K562 (cell line): ENCODE measurements around the gene DPP10. TPM values are rescaled to one million over a fixed set of nuclear protein-coding genes. Genes with fewer than 3 reads are reported as not detected.

Experiments used
- ATAC-seq: fragments of 200-7000 bp; cut with Tn5 transposase; 3 replicates; pipeline ENCODE4 v1.9.1; 2020; ENCODE audit warnings: moderate library complexity
- BruUV-seq: library from RNA; stranded (reverse); fragments of 400-500 nt; replicated peaks from 2 replicates; lab custom pipeline; 2021; lab: Mats Ljungman, UMichigan
- CTCF ChIA-PET: fragments of 300-600 bp; formaldehyde crosslinking; extraction: SDS; loops from one replicate; lab custom pipeline; 2021; ENCODE audit warnings: low intra/inter-chr PET ratio; lab: Yijun Ruan, JAX
- POLR2A ChIA-PET: fragments of 300-600, 350-650 bp; sonication (Branson Sonifier 250); formaldehyde crosslinking; extraction: SDS; loops from one replicate; lab custom pipeline; 2021; ENCODE audit warnings: antibody characterized with exemption, inconsistent platforms; lab: Yijun Ruan, JAX
- DNase-seq, 4 experiments: peaks; one replicate each; pipeline versions ENCODE4 v3.0.0 to v3.0.0-alpha.2; 2011 to 2018; ENCODE audit warnings: low spot score in 3 of 4, mixed read lengths in 3 of 4; ENCODE audit errors: extremely low read depth in 1 of 4
- FAIRE-seq: peaks from 2 replicates; lab custom pipeline; 2011; peaks lifted over from hg19 to GRCh38; lab: Jason Lieb, UNC
- H2AFZ ChIP-seq: 2 replicates; pipeline ENCODE4 v1.6.0; 2011; ENCODE audit warnings: low read depth, low read length, control low read depth, inconsistent platforms
- H3K27ac ChIP-seq: fragments of 200-600 bp; 3 replicates; pipeline ENCODE4 v1.8.0; 2011; ENCODE audit warnings: low read depth, mild to moderate bottlenecking, control low read depth, inconsistent platforms, low read length, moderate library complexity, mixed read lengths; ENCODE audit errors: extremely low read depth
- H3K27me3 ChIP-seq, 2 experiments: fragments of 300-600 bp in 1 of 2; 2 replicates in 1 of 2; 3 replicates in 1 of 2; pipeline versions ENCODE4 v1.6.0 to v1.8.0; 2011; ENCODE audit warnings: inconsistent platforms in 2 of 2, low read length in 2 of 2, mild to moderate bottlenecking in 1 of 2, mixed read lengths in 1 of 2, moderate library complexity in 1 of 2; ENCODE audit not compliant: control insufficient read depth in 2 of 2, insufficient read depth in 2 of 2
- H3K36me3 ChIP-seq: fragments of 300-600 bp; 3 replicates; pipeline ENCODE4 v1.8.0; 2011; ENCODE audit warnings: mild to moderate bottlenecking, low read length, inconsistent platforms; ENCODE audit not compliant: control insufficient read depth, insufficient read depth
- H3K4me1 ChIP-seq, 2 experiments: fragments of 200-600 bp in 1 of 2; replicated peaks in 1 of 2; 2 replicates in 1 of 2; 3 replicates in 1 of 2; pipeline versions ENCODE4 v1.5.1 to v1.8.0; 2011; ENCODE audit warnings: inconsistent platforms in 2 of 2, low read length in 2 of 2, mild to moderate bottlenecking in 1 of 2, mixed read lengths in 1 of 2, moderate library complexity in 1 of 2; ENCODE audit not compliant: control insufficient read depth in 2 of 2, insufficient read depth in 2 of 2
- H3K4me2 ChIP-seq: 2 replicates; pipeline ENCODE4 v1.6.1; 2011; ENCODE audit warnings: low read length, control low read depth, inconsistent platforms, mixed read lengths; ENCODE audit not compliant: insufficient read depth
- H3K4me3 ChIP-seq: fragments of 200-600 bp; sonication (generic), shearing (Covaris generic); 2 replicates; pipeline ENCODE4 v1.5.1; 2016; ENCODE audit warnings: control low read depth, inconsistent platforms
- H3K79me2 ChIP-seq: fragments of 200-600 bp; 3 replicates; pipeline ENCODE4 v1.8.0; 2011; ENCODE audit warnings: low read length, inconsistent platforms; ENCODE audit not compliant: control insufficient read depth, insufficient read depth
- H3K9ac ChIP-seq, 2 experiments: 2 replicates each; pipeline versions ENCODE4 v1.6.0 to v1.6.1; 2011; ENCODE audit warnings: low read depth in 2 of 2, low read length in 2 of 2, control low read depth in 1 of 2, inconsistent platforms in 1 of 2, mild to moderate bottlenecking in 1 of 2, mixed read lengths in 1 of 2; ENCODE audit not compliant: insufficient read depth in 1 of 2
- H3K9me1 ChIP-seq: one replicate; pipeline ENCODE4 v1.6.0; 2011; ENCODE audit warnings: inconsistent platforms, mild to moderate bottlenecking, low read length, moderate library complexity; ENCODE audit not compliant: control insufficient read depth, insufficient read depth
- H3K9me3 ChIP-seq: replicated peaks from 2 replicates; pipeline ENCODE4 v1.5.1; 2011; ENCODE audit warnings: low read depth, low read length, inconsistent platforms; ENCODE audit not compliant: control insufficient read depth, insufficient read depth
- H4K20me1 ChIP-seq: replicated peaks from 2 replicates; pipeline ENCODE4 v1.6.1; 2011; ENCODE audit warnings: low read length, inconsistent platforms, mixed read lengths; ENCODE audit not compliant: control insufficient read depth, insufficient read depth
- CREB3 ChIP-seq: fragments of 450-650 bp; conservative IDR thresholded peaks from 2 replicates; pipeline ENCODE4 v1.6.1; 2016; ENCODE audit warnings: missing genetic modification characterization, low read depth, mild to moderate bottlenecking, missing compliant biosample characterization, moderate library complexity
- DNMT1 ChIP-seq: fragments of 450-650 bp; IDR thresholded peaks from 2 replicates; pipeline ENCODE4 v1.6.1; 2016; ENCODE audit warnings: antibody characterized with exemption, mild to moderate bottlenecking
- EHMT2 ChIP-seq: fragments of 450-650 bp; IDR thresholded peaks from 2 replicates; pipeline ENCODE4 v1.6.1; 2018; ENCODE audit warnings: antibody characterized with exemption
- HDAC3 ChIP-seq: fragments of 450-650 bp; IDR thresholded peaks from 2 replicates; pipeline ENCODE4 v1.6.1; 2018; ENCODE audit warnings: borderline replicate concordance, mild to moderate bottlenecking, moderate library complexity; ENCODE audit not compliant: partially characterized antibody
- KDM1A ChIP-seq, 2 experiments: fragments of 450-650 bp; IDR thresholded peaks; 2 replicates each; pipeline ENCODE4 v1.6.1; 2016; ENCODE audit warnings: mild to moderate bottlenecking in 2 of 2
- PATZ1 ChIP-seq: fragments of 250-450 bp; sonication (Bioruptor Pico); IDR thresholded peaks from 2 replicates; pipeline ENCODE4 v1.5.0; 2020; ENCODE audit warnings: mild to moderate bottlenecking, borderline replicate concordance
- PTRF ChIP-seq: fragments of 450-650 bp; IDR thresholded peaks from 2 replicates; pipeline ENCODE4 v1.6.1; 2016; ENCODE audit warnings: mild to moderate bottlenecking, missing genetic modification characterization, missing compliant biosample characterization
- SNAPC5 ChIP-seq: fragments of 250-450 bp; sonication (Bioruptor Pico); IDR thresholded peaks from 2 replicates; pipeline ENCODE4 v1.8.0; 2021; ENCODE audit warnings: moderate library complexity, mild to moderate bottlenecking, inconsistent platforms
- TCF7L2 ChIP-seq: fragments of 150-350 bp; IDR thresholded peaks from 2 replicates; pipeline ENCODE4 v1.6.1; 2016; ENCODE audit warnings: low read depth, mild to moderate bottlenecking, low read length, moderate library complexity
- ZKSCAN3 ChIP-seq: fragments of 250-450 bp; sonication (Bioruptor Pico); IDR thresholded peaks from 2 replicates; pipeline ENCODE4 v1.4.0; 2020
- ZNF134 ChIP-seq: fragments of 250-450 bp; sonication (Bioruptor Pico); conservative IDR thresholded peaks from 2 replicates; pipeline ENCODE4 v1.4.0; 2020
- ZNF444 ChIP-seq: fragments of 250-450 bp; sonication (Bioruptor Pico); IDR thresholded peaks from 2 replicates; pipeline ENCODE4 v1.4.0; 2020; ENCODE audit warnings: mild to moderate bottlenecking, moderate library complexity
- WGBS: fragments of 100-300 bp; shearing (Covaris generic); methylation state at CpG from one replicate; pipeline ENCODE4 v1.1.6; 2016; ENCODE audit warnings: low coverage, mixed read lengths; ENCODE audit not compliant: insufficient coverage; ENCODE audit errors: missing lambda C conversion rate; 5-methylcytosine and 5-hydroxymethylcytosine counted together
- in situ Hi-C: fragments of 300-500 bp; cut with MboI; formaldehyde crosslinking; loops from 4 replicates; pipeline ENCODE4 v1.15.0; 2018; ENCODE audit warnings: inconsistent platforms, mixed read lengths
- intact Hi-C: fragments of 100-400 bp; cut with micrococcal nuclease; formaldehyde crosslinking; loops from 2 replicates; pipeline ENCODE4 v1.14.2; 2022
- polyA plus RNA-seq, 8 experiments: library from polyadenylated mRNA; depleted of rRNA in 4 of 8; stranded (reverse) in 5 of 8; unstranded in 3 of 8; fragments of >200 nt; fragmentation: Nextera tagmentation in 2 of 8; fragmentation: Illumina TruSeq in 1 of 8; extraction: Ambion mirVana in 2 of 8; extraction: Trizol in 1 of 8; gene quantifications; 2 replicates each; pipeline versions ENCODE4 v1.2.1 to v1.2.3, GENCODE V29; 2011 to 2014; ENCODE audit warnings: inconsistent platforms in 1 of 8, missing spikeins in 1 of 8
- total RNA-seq, 7 experiments: library from RNA; depleted of rRNA in 6 of 7; stranded (reverse); fragments of >200 nt in 6 of 7; fragmentation: Illumina TruSeq in 2 of 7; extraction: Trizol in 2 of 7; gene quantifications; 2 replicates each; pipeline versions ENCODE4 v1.2.1 to v1.2.3, GENCODE V29; 2011 to 2021; ENCODE audit warnings: low replicate concordance in 1 of 7

DPP10 gene
- total and polyA plus RNA-seq, 9 of the 15 experiments (the other 6 are each of a cell fraction or from before 2014, with no cell fraction given) = not detected

GRCh38 chr2:114728372-114728771 lies 285.9 kb downstream of the DPP10 start:
- H3K36me3 ChIP-seq = no peaks in the 10 kb centered on the region
- no peak overlapping the region for H2AFZ ChIP-seq
- H3K27me3 ChIP-seq = no peaks in the 10 kb centered on the region
- FAIRE-seq (no peak), DNase-seq (no peak), ATAC-seq (no peak)
- no peak overlapping the region for H3K27ac ChIP-seq
- intact Hi-C loops (no loop called here), in situ Hi-C loops (no loop called here)
- H4K20me1 ChIP-seq = no peaks in the 10 kb centered on the region
- no peak overlapping the region for H3K9ac ChIP-seq
- no peaks in the 10 kb centered on the region for H3K79me2 ChIP-seq
- H3K4me1 ChIP-seq = no peaks in the 10 kb centered on the region
- ChIA-PET CTCF (no interaction called here), POLR2A (no interaction called here)
- TF ChIP-seq KDM1A (IDR thresholded peaks at IDR 0.05) = no peak
- no peak for TF ChIP-seq DNMT1
- TF ChIP-seq PTRF = no peak
- H3K9me1 ChIP-seq = no peaks in the 10 kb centered on the region
- no TSS peak for BruUV-seq
- H3K4me3 ChIP-seq = no peak overlapping the region
- H3K9me3 ChIP-seq = no peaks in the 10 kb centered on the region; the same call in 1 of the 2 replicates
- H3K4me2 ChIP-seq = no peak overlapping the region
- WGBS = 0% methylated on average over 4 of the region's 4 CpGs

- no peaks in the 10 kb centered on the region for H3K79me2 ChIP-seq
- no peaks in the 10 kb centered on the region for H4K20me1 ChIP-seq
- H2AFZ ChIP-seq = no peak overlapping the region
- no peak for DNase-seq
- CTCF ChIA-PET = no interaction called here
- no peak overlapping the region for H3K4me3 ChIP-seq
- H3K36me3 ChIP-seq = no peaks in the 10 kb centered on the region
- no peak for FAIRE-seq
- in situ Hi-C loops (no loop called here), intact Hi-C loops (no loop called here)
- no TSS peak for BruUV-seq
- no peaks in the 10 kb centered on the region for H3K9me1 ChIP-seq
- no peaks in the 10 kb centered on the region for H3K4me1 ChIP-seq
- H3K9ac ChIP-seq = no peak overlapping the region
- no peak overlapping the region for H3K4me2 ChIP-seq
- WGBS = 1% methylated on average over 5 of the region's 5 CpGs
- H3K27ac ChIP-seq = no peak overlapping the region
- POLR2A ChIA-PET = no interaction called here
- ATAC-seq = no peak
- no peaks in the 10 kb centered on the region for H3K27me3 ChIP-seq
- no peaks in the 10 kb centered on the region; the same call in 1 of the 2 replicates for H3K9me3 ChIP-seq
- no peak for TF ChIP-seq ZKSCAN3 (CRISPR knock-in tag)
- no peak for TF ChIP-seq ZNF444 (CRISPR knock-in tag)
- TF ChIP-seq TCF7L2 = no peak
- TF ChIP-seq CREB3 (tag) = no peak
- no peak for TF ChIP-seq PATZ1 (CRISPR knock-in tag)
- TF ChIP-seq EHMT2 = no peak
- no peak for TF ChIP-seq HDAC3
- no peak for TF ChIP-seq SNAPC5 (CRISPR knock-in tag)
- no peak for TF ChIP-seq ZNF134 (CRISPR knock-in tag)
Measured at GRCh38 chr2:114729026-114729425, 286.6 kb downstream of the DPP10 start.
